IPS-NIHi7 (cell line): ENCODE measurements around the gene CNTNAP2.
A peak's percentile ranks its signal among the peaks of the same experiment; 100 is the strongest.
"Not testable (repeated sequence)": the region's sequence is repeated elsewhere in the genome, so short reads cannot be mapped to it uniquely, and the experiment has no call there.

ENCODE experiments used
- DNase-seq: peaks from one replicate; pipeline ENCODE4 v3.0.0; 2012; ENCODE audit warnings: mixed read lengths; ENCODE audit errors: extremely low spot score

CNTNAP2 gene

DNA sequence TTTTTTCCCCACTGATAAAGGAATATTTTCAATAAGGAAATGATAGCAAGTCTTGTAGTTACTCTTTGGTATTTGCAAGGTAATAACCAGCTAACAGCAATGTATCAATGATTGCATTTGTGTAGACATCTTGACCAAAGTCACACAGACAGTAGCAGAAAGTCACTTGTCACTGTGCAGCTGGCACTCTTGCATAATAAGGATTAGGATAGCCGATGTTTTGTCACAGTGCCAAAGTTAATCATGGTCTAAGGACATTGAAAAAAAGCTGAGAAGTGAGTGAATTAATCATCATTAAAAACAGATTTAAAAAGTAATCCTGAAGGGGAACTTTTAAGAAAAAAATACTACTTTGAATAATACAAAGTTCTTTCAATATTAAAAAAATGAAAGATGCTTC lies 1639.7 kb downstream of the CNTNAP2 start:
- DNase-seq, result no peak

DNA sequence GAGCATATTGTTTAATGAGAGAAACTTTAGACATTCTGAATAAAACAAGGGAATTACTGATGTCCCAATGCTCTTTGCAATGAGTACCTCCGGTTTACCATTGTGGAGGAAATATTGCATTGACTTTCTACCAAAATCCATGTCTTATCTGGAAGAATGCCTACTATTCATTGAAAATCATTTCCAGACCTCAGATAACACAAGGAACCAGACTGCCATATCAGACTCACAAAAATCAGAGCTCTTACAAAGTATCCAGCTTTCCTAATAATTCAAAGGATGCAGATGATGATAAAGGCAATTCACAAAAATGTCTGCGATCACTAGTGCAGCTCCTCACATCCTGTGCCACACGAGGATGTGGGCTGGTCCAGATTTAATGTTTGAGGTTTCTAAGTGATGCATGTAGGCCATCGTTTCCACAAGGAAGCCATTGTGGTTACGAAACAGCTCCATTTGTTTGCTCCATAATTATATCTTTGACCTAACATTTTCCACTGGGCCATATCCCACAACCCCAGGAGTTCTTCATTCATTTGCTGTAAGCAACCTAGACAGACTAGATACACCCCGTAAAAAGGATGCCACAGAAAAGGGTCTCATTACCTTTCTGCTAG lies 1642.8 kb downstream of the CNTNAP2 start:
- no peak for DNase-seq

- DNase-seq, result no peak
Observed at GRCh38 chr7:147765301-147765700, 1648.7 kb downstream of the CNTNAP2 start.

GRCh38 chr7:147771344-147771743 lies 1654.7 kb downstream of the CNTNAP2 start:
- DNase-seq, result no peak

- DNase-seq, result no peak
Observed at GRCh38 chr7:147774461-147774860, 1657.9 kb downstream of the CNTNAP2 start.

DNA sequence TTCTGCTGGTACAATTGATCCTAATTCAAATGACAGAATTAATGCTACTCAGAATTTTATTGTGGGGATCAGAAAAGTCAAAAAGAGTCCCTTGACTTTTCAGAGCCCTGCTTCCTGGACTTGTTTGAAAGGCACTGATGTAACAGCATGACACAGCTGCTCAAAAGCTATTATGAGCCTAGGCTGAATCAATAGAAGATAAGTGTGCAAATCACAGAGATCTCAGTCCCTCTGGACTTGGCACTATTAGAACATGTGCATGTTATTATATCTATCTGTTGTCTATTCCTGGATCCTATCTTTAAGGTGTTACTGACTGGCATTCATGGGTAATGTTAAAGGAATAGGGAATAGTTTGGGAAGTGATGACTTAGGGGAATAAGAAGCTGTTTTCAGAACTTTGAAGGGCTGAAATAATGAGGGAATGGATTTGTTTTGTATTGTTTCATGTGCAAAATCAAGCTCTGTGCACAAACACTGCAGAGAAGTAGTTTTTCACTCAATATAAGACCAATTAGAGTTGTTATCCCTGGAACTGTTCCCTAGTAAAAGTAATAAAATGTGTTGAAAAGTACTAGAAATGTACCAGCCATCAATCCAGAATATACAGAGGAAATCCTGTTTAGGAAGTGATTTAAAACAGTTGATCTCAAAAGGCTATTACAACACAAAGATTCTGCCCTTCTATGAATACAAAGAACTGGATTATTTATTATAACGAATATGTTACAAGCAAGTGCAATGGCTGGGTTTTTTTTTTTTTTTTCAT lies 1659.1 kb downstream of the CNTNAP2 start:
- no peak for DNase-seq

GRCh38 chr7:147777309-147777708 lies 1660.7 kb downstream of the CNTNAP2 start:
- no peak for DNase-seq

- no peak for DNase-seq
Observed at GRCh38 chr7:147779949-147780348, 1663.3 kb downstream of the CNTNAP2 start.

GRCh38 chr7:147796581-147796980 lies 1680.0 kb downstream of the CNTNAP2 start:
- DNase-seq, result no peak

DNA sequence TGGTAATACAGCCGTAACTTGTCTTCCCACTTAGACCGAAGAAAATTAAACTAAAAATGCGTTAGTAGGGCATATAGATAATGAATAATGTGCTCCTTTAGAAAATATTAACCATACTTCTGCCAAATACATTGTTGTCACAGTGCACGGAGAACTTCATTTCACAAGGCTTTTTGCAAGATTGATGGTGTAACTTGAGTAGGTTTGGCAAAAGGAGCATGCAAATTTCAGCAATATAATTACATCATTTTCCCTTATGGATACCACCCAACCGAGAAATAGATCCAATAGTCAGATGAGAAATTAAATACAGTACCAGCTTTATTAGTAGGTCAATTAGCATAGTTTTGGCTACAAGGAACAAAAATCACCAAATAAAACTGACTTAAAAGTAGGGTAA lies 1681.4 kb downstream of the CNTNAP2 start:
- no peak for DNase-seq

- DNase-seq, result not testable (repeated sequence)
Observed at GRCh38 chr7:147801762-147802161, 1685.2 kb downstream of the CNTNAP2 start.

DNA sequence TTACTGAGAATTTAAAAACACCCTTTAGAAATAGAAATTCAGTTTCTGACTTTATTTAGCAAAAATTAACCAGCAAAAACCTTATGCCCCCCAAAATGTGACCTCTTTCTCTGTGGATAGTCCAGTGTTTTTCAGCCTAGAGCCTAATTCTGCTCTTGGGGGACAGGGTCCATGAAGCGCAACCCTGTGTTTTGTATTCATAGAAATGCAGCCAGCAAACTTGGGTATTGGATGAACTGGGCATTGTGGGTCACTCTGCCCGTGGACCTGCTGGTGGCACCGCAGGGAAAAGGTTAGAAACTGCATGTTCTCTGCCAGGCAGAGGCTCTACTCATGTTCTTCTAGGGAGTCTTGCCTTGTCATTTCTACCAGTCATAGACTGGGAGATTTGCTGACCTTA lies 1686.5 kb downstream of the CNTNAP2 start:
- DNase-seq, result no peak

DNA sequence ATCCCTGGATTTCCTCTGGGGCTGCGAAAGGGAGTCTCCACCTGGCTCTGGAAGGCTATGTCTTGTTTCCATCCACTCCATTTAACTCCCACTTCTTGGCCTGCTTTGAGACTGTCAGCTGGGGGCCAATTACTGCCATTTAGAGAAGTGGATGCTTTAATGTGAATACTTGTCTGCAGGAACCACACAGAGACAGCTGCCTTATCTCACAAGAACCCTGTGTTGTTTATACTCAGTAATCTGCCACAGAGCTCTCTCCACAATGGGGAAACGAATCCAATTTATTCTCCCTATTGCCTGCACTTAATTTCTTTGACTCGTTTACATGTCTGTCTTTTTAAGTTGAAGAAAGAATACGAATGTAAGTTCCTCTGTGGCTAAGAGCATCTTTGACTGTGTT lies 1687.0 kb downstream of the CNTNAP2 start:
- peak; percentile 23 for DNase-seq

DNA sequence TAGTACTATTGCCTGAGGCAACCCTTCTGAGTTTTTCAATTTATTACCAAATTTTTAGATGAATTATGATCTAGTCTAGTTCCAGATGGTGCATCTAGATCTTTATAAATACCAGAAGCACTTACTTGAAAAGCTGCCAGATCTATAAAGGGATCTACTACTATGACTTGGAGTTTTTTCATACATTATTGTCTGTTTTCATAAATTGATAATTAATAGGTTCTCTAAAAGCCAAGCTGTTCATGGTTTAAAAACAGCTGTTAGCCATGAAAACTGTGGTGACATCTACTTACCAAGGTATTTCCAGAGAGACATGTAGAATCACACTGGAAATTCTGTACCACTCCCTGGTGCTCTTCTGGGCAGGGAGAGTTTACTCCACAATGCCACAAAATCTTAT lies 1687.4 kb downstream of the CNTNAP2 start:
- no peak for DNase-seq

DNA sequence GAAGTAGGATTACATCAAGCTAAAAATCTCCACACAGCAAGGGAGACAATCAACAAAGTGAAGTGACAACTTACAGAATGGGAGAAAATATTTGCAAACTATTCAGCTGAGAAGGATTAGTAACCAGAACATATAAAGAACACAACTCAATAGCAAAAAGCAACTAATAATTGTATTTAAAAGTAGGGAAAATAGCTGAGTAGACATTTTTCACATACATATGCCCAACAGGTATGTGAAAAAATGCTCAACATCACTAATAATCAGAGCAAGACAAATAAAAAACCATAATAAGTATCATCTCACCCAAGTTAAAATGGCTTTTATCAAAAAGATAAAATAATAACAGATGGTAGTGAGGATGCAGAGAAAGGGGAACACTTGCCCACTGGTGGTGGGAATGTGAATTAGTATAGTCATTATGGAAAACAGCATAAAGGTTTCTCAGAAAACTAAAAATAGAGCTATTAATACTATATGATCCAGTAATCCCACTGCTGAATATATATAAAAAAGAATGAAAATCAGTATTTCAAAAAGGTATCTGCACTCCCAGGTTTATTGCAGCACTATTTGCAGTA lies 1689.5 kb downstream of the CNTNAP2 start:
- no peak for DNase-seq

GRCh38 chr7:147809786-147810185 lies 1693.2 kb downstream of the CNTNAP2 start:
- DNase-seq, result no peak

DNA sequence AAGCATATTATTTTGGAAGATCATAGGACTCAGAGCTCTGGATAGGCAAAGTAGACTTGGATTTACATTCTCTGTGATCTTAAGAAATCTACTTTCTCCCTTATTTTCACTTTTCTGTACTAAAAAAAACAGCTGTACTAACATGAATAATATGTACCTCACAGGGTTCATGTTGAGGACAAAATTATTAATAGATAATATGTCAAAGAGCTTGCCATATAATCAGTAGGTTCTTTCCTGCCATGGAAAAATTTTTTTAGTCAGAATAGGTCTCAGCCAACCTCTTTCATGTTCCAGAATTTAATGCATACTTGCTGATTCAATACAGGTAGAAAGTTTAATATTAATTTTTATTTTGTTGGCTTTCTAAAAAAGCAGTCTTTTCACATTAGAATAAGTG lies 1693.7 kb downstream of the CNTNAP2 start:
- DNase-seq, result no peak

DNA sequence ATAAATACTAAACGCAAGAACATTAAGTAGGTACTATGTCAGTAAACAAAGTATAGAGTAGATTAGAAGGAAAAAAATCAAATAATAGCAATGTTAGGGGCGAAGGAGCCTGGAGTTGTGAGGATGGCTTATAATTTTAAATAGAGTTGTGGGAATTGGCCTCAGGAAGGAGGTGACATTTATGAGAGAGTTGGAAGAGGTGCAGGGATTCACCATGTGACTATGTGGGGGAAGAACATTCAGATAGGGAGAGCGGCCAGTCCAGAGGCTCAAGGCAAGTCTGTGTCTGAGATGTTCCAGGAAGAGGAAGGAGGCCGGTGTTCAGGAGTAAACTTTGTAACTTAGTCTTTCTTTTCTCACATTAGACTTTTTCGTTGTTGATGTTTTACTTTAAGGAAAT lies 1695.3 kb downstream of the CNTNAP2 start:
- no peak for DNase-seq

GRCh38 chr7:147813316-147813715 lies 1696.7 kb downstream of the CNTNAP2 start:
- DNase-seq, result no peak

DNA sequence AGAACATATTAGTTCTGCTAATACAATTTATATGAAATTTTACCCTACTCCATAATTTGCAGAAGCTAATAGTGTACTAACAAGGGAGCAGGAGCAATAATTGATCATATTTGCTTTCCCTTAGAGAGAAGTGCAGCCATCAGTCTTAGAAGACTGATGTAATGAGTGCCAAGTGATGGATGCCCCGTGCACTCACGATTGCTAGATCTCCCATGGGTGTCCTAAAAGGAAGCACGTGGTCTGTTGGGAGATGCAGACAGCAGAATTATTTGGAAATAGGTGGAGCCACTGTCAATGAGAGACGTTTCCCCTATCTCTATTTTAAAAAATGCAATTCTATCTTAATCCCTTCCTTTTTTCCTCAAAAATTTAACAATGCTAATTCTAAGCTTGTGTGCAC lies 1701.7 kb downstream of the CNTNAP2 start:
- DNase-seq, result no peak

GRCh38 chr7:147824671-147825070 lies 1708.1 kb downstream of the CNTNAP2 start:
- DNase-seq, result no peak

GRCh38 chr7:147829016-147829415 lies 1712.4 kb downstream of the CNTNAP2 start:
- no peak for DNase-seq

GRCh38 chr7:147833557-147833956 lies 1717.0 kb downstream of the CNTNAP2 start:
- DNase-seq, result peak; percentile 68
